SHP77 treated with DMSO at 0.1 percent for 48 hours (cell line): ENCODE results near the gene RNF43.

Experiments used
- DNase-seq: peaks from one replicate; lab custom pipeline; 2025; lab: John Stamatoyannopoulos, UW

The RNF43 gene

GRCh38 chr17:58381124-58382035 lies 36.0 kb downstream of the RNF43 start:
- no peak for DNase-seq

GRCh38 chr17:58380207-58381123 lies 36.9 kb downstream of the RNF43 start:
- no peak for DNase-seq

GRCh38 chr17:58379511-58379824 lies 37.9 kb downstream of the RNF43 start:
- DNase-seq = no peak

GRCh38 chr17:58378733-58379510 lies 38.4 kb downstream of the RNF43 start:
- no peak for DNase-seq

GRCh38 chr17:58377661-58378060 lies 39.7 kb downstream of the RNF43 start:
- no peak for DNase-seq

GRCh38 chr17:58377093-58377601 lies 40.2 kb downstream of the RNF43 start:
- no peak for DNase-seq

- no peak for DNase-seq
Measured at GRCh38 chr17:58376472-58377000, 40.8 kb downstream of the RNF43 start.

GRCh38 chr17:58375811-58376210 lies 41.5 kb downstream of the RNF43 start:
- no peak for DNase-seq

GRCh38 chr17:58375256-58375655 lies 42.1 kb downstream of the RNF43 start:
- no peak for DNase-seq

- no peak for DNase-seq
Measured at GRCh38 chr17:58373923-58374322, 43.4 kb downstream of the RNF43 start.

- no peak for DNase-seq
Measured at GRCh38 chr17:58373003-58373402, 44.3 kb downstream of the RNF43 start.

GRCh38 chr17:58371300-58371950 lies 45.9 kb downstream of the RNF43 start:
- no peak for DNase-seq

GRCh38 chr17:58370716-58371115 lies 46.6 kb downstream of the RNF43 start:
- DNase-seq = no peak

- no peak for DNase-seq
Measured at GRCh38 chr17:58370309-58370708, 47.0 kb downstream of the RNF43 start.

GRCh38 chr17:58369214-58370031 lies 47.9 kb downstream of the RNF43 start:
- DNase-seq = no peak

GRCh38 chr17:58368860-58369213 lies 48.5 kb downstream of the RNF43 start:
- DNase-seq = no peak
